ENCODE data around the gene SCN1B. TPM values are rescaled to one million over a fixed set of nuclear protein-coding genes. Genes with fewer than 3 reads are reported as not detected.

The SCN1B gene
- total RNA-seq, 4 donors from 2014 or later: 12.8 to 26.7 (median 13.4) TPM

GRCh38 chr19:35056513-35057063, 26.3 kb downstream of the SCN1B start:
- no peaks in the 10 kb centered on the region for H3K9me3 ChIP-seq

GRCh38 chr19:35058370-35058769, 28.1 kb downstream of the SCN1B start:
- Histone ChIP-seq H3K4me1 (no peaks in the 10 kb centered on the region), H3K36me3 (no peaks in the 10 kb centered on the region), H3K27ac (no peak overlapping the region), H3K27me3 (no peaks in the 10 kb centered on the region), H3K9me3 (no peaks in the 10 kb centered on the region), H3K4me3 (no peak overlapping the region)
- WGBS, 2 donors: 73 to 77% methylated on average over 2 of the region's 2 CpGs
- TF ChIP-seq CTCF (IDR thresholded peaks at IDR 0.05) (no peak), POLR2A (IDR thresholded peaks at IDR 0.05) (no peak), EP300 (IDR thresholded peaks at IDR 0.05) (no peak)
- no peak for DNase-seq (ENCODE audit: low spot score in 2 of 2)

More at GRCh38 chr19:35056513-35057063, 26.3 kb downstream of the SCN1B start:
- H3K4me3 ChIP-seq: no peak overlapping the region
- H3K4me1 ChIP-seq: no peaks in the 10 kb centered on the region
- no peaks in the 10 kb centered on the region for H3K27me3 ChIP-seq
- H3K36me3 ChIP-seq: no peaks in the 10 kb centered on the region
- H3K27ac ChIP-seq: no peak overlapping the region
- 69 to 70% methylated on average over 6 of the region's 6 CpGs for WGBS, 2 donors
- TF ChIP-seq EP300 (IDR thresholded peaks at IDR 0.05) (no peak), CTCF (IDR thresholded peaks at IDR 0.05) (no peak), POLR2A (IDR thresholded peaks at IDR 0.05) (no peak)
- no peak for DNase-seq (ENCODE audit: low spot score in 2 of 2)

DNA sequence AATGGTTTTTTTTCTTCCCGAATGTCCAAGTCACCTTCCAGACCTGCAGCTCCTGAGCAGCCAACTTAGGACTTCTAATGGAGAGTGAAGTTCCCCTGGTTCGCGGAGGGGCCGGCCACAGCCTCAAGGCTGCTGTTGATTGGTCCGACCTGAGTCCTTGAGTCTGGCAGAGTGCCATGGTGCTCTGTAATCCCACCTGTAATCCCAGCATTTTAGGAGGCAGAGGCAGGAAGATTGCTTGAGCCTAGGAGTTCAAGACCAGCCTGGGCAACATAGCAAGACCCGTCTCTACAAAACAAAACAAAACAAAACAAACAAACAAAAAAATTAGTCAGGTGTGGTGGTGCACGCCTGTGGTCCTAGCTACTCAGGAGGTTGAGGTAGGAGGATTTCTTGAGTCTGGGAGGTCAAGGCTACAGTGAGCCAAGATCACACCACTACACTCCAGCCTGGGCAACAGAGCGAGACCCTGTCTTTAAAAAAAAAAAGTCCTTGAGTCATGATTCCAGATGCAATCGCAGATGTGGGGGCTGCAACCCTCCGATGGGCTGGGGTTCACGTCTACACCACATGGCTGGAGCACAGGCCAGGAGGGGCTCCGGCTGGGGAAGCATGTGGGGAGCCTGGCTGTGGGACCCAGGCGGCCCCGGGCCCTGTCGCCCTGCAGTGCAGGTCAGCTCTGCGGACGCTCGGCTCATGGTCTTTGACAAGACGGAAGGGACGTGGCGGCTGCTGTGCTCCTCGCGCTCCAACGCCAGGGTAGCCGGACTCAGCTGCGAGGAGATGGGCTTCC, 28.9 kb downstream of the SCN1B start:
- Histone ChIP-seq H3K27me3 (no peaks in the 10 kb centered on the region), H3K27ac (no peak overlapping the region), H3K9me3 (no peaks in the 10 kb centered on the region), H3K36me3 (no peaks in the 10 kb centered on the region), H3K4me1 (no peaks in the 10 kb centered on the region), H3K4me3 (no peak overlapping the region)
- WGBS, 2 donors: 81 to 83% methylated on average over 15 to 25 of the region's 26 CpGs
- no peak for TF ChIP-seq CTCF (IDR thresholded peaks at IDR 0.05)
- no peak for TF ChIP-seq EP300 (IDR thresholded peaks at IDR 0.05)
- no peak for TF ChIP-seq POLR2A (IDR thresholded peaks at IDR 0.05)
- DNase-seq (ENCODE audit: low spot score in 2 of 2): no peak

GRCh38 chr19:35059799-35060091, 29.5 kb downstream of the SCN1B start:
- no peak for TF ChIP-seq CTCF (IDR thresholded peaks at IDR 0.05)
- no peak for DNase-seq (ENCODE audit: low spot score in 2 of 2)

DNA sequence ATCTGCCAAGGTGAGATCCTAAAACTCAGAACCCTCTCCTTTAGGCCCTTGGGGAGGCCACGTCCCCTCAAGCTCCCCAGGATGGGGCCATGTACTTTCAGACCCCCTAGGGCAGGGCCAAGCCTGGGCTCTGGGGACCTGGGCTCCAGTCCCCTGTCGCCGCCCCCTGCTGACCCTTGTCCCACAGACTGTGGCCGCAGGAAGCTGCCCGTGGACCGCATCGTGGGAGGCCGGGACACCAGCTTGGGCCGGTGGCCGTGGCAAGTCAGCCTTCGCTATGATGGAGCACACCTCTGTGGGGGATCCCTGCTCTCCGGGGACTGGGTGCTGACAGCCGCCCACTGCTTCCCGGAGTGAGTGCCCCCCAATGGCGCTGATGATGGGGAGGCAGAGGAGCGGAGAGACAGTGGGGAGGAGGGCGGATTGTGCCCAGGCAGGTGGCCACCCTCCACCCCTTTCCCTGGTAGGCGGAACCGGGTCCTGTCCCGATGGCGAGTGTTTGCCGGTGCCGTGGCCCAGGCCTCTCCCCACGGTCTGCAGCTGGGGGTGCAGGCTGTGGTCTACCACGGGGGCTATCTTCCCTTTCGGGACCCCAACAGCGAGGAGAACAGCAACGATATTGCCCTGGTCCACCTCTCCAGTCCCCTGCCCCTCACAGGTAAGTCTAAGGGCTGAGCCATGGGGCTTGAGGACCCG, 30.0 kb downstream of the SCN1B start:
- H3K27me3 ChIP-seq: no peaks in the 10 kb centered on the region
- no peak overlapping the region for H3K27ac ChIP-seq
- no peaks in the 10 kb centered on the region for H3K36me3 ChIP-seq
- no peaks in the 10 kb centered on the region for H3K4me1 ChIP-seq
- H3K9me3 ChIP-seq: no peaks in the 10 kb centered on the region
- WGBS, 2 donors: 89 to 90% methylated on average over 26 to 27 of the region's 29 CpGs
- H3K4me3 ChIP-seq: no peak overlapping the region
- no peak for DNase-seq (ENCODE audit: low spot score in 2 of 2)
- TF ChIP-seq POLR2A (IDR thresholded peaks at IDR 0.05): no peak
- TF ChIP-seq CTCF (IDR thresholded peaks at IDR 0.05): no peak

More at GRCh38 chr19:35059799-35060091, 29.5 kb downstream of the SCN1B start:
- Histone ChIP-seq H3K27ac (no peak overlapping the region), H3K4me3 (no peak overlapping the region), H3K9me3 (no peaks in the 10 kb centered on the region), H3K27me3 (no peaks in the 10 kb centered on the region), H3K36me3 (no peaks in the 10 kb centered on the region), H3K4me1 (no peaks in the 10 kb centered on the region)
- WGBS, 2 donors: 85 to 86% methylated on average over 9 to 15 of the region's 15 CpGs

Data from tibial nerve (tissue), 4 donors.